Cardiac fibroblast (primary cell): ENCODE data around the gene KCNIP4.

ENCODE experiments used
- DNase-seq, 2 donors: peaks; one replicate each; pipeline versions ENCODE4 v3.0.0 to v3.0.0-alpha.2; 2010; ENCODE audit warnings: low read depth in 2 of 2
- H3K4me3 ChIP-seq, 2 donors: replicated peaks in 1 of 2; 1 replicate in 1 of 2; 2 replicates in 1 of 2; pipeline ENCODE4 v1.5.1; 2011; ENCODE audit warnings: low read depth in 2 of 2, low read length in 2 of 2, mild to moderate bottlenecking in 2 of 2, moderate library complexity in 1 of 2
- CTCF ChIP-seq: IDR thresholded peaks from one replicate; pipeline ENCODE4 v1.5.1; 2011; ENCODE audit warnings: low read depth, mild to moderate bottlenecking, low read length, inconsistent platforms

KCNIP4 gene

GRCh38 chr4:20944961-20945360, 1003.6 kb downstream of the KCNIP4 start:
- DNase-seq, result no peak
- no peak overlapping the region for H3K4me3 ChIP-seq
- TF ChIP-seq CTCF, result no peak

- no peak for DNase-seq
- H3K4me3 ChIP-seq, result no peak overlapping the region
- no peak for TF ChIP-seq CTCF
These were observed 1004.1 kb downstream of the KCNIP4 start for GRCh38 chr4:20944451-20944850.

- no peak for DNase-seq
- no peak for TF ChIP-seq CTCF
These were observed 1010.4 kb downstream of the KCNIP4 start for GRCh38 chr4:20938204-20938603.

GRCh38 chr4:20926529-20926928, 1022.0 kb downstream of the KCNIP4 start:
- no peak for TF ChIP-seq CTCF
- H3K4me3 ChIP-seq, result no peak overlapping the region
- no peak for DNase-seq

More at GRCh38 chr4:20938204-20938603, 1010.4 kb downstream of the KCNIP4 start:
- H3K4me3 ChIP-seq, result no peak overlapping the region

- no peak overlapping the region for H3K4me3 ChIP-seq
- TF ChIP-seq CTCF, result no peak
- DNase-seq, result no peak
These were observed 1023.4 kb downstream of the KCNIP4 start for GRCh38 chr4:20925176-20925575.

GRCh38 chr4:20922962-20923361, 1025.6 kb downstream of the KCNIP4 start:
- no peak for TF ChIP-seq CTCF
- no peak overlapping the region for H3K4me3 ChIP-seq
- DNase-seq, result no peak

GRCh38 chr4:20916106-20916505, 1032.5 kb downstream of the KCNIP4 start:
- TF ChIP-seq CTCF, result no peak

More at GRCh38 chr4:20916106-20916505, 1032.5 kb downstream of the KCNIP4 start:
- no peak for DNase-seq
- H3K4me3 ChIP-seq, result no peak overlapping the region
